HG02759 (cell line): ENCODE data around the gene NPAS2.

Source experiments
- ATAC-seq: cut with Tn5 transposase; IDR thresholded peaks from one replicate; pipeline ENCODE4 v1.9.1; 2021; ENCODE audit warnings: mild to moderate bottlenecking, moderate library complexity; ENCODE audit not compliant: unreplicated experiment

The NPAS2 gene, protein sequence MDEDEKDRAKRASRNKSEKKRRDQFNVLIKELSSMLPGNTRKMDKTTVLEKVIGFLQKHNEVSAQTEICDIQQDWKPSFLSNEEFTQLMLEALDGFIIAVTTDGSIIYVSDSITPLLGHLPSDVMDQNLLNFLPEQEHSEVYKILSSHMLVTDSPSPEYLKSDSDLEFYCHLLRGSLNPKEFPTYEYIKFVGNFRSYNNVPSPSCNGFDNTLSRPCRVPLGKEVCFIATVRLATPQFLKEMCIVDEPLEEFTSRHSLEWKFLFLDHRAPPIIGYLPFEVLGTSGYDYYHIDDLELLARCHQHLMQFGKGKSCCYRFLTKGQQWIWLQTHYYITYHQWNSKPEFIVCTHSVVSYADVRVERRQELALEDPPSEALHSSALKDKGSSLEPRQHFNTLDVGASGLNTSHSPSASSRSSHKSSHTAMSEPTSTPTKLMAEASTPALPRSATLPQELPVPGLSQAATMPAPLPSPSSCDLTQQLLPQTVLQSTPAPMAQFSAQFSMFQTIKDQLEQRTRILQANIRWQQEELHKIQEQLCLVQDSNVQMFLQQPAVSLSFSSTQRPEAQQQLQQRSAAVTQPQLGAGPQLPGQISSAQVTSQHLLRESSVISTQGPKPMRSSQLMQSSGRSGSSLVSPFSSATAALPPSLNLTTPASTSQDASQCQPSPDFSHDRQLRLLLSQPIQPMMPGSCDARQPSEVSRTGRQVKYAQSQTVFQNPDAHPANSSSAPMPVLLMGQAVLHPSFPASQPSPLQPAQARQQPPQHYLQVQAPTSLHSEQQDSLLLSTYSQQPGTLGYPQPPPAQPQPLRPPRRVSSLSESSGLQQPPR

DNA sequence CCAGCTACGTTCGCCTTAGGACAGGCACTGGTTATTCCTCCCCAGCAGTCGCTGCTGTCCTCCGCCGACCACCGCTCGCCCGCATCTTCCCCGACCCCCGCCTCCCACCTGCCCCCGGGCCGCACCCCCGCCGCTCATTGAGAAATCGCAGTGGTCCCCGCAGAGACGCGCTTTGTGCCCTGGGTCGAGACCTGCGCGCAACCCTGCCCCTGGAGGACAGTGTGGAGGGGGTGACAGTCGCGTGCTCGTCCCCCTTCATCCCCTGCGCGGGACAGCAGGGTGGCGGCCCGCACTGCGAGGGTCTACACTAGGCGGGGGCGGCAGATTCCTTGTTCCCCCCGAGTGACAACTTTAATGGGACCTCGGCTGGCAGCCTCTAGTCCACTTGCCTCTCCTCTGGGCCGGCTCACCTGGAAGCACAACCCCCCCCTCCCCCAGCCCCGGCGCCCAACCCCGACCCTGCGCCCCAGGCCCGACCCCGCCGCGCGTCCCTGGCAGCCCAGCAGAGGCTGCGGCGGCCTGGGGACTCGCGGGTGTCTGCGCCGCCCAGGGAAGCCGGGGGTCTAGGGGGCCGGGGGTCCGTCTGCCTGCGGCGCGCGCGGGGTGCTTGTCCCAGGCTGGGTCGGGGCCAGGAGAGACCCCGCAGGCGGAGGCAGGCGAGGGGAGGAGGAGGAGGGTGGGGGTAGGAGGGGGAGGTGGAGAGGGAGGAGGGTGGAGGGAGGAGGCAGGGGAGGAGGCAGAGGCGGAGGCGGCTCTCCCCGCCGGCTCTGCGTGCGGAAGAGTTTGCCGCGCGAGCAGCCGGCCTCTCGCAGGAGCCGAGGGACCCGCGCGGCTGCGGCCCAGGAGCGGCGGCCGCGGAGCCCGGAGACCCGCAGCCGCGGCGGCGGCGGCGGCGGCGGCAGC is at the start of gene NPAS2:
NPAS2 (plus strand) TSS at position 770 of the 903 bp plus-strand sequence. CDS start 84,616 bp downstream, outside the sequence.
- ATAC-seq: no peak

DNA sequence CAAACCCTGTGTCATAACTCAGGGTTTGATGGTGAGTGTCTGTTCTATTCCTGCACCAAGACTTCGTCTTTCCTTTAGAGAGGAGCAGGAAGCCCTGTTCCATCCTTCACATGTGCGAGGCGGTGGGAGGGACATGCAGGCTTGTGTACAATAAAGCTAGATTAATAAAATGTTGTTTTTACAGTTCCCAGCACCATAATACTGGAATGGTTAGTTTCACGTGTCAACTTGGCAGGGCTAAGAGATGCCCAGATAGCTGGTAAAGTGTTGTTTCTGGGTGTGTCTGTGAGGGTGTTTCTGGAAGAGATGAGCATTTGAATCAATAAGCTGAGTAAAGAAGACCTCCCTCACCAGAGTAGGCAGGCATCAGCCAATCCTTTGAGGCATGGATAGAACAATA is 48.8 kb upstream of the NPAS2 start:
- ATAC-seq: no peak

DNA sequence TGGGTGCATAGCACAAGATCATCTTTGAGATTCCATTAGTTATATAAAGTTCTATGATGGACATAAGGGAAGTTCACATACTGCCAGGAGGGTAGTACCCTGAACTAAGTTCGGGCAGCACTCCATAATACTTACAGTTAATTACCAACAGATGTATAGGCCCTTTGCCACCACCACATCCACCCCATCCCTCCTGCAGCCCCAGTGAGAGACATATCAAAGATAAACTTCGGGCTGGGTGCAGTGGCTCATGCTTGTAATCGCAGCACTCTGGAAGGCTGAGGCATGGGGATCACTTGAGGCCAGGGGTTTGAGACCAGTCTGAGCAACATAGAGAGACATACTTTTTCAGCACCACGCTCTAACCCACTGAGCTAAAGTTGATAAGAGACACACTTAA is 46.4 kb upstream of the NPAS2 start:
- ATAC-seq: no peak

DNA sequence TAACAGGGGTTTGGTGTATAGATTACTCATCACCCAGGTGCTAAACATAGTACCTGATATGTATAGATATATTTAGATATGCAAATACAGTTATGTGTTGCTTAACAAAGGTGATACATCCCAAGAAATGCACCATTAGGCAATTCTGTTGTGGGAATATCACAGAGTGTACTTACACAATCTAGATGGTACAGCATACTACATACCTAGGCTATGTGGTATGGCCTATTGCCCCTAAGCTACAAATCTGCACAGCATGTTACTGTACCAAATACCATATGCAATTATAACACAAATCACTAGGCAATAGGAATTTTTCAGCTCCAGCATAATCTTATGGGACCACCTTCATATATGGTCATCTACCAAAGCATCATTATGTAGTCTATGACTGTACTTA is 43.5 kb upstream of the NPAS2 start:
- no peak for ATAC-seq

DNA sequence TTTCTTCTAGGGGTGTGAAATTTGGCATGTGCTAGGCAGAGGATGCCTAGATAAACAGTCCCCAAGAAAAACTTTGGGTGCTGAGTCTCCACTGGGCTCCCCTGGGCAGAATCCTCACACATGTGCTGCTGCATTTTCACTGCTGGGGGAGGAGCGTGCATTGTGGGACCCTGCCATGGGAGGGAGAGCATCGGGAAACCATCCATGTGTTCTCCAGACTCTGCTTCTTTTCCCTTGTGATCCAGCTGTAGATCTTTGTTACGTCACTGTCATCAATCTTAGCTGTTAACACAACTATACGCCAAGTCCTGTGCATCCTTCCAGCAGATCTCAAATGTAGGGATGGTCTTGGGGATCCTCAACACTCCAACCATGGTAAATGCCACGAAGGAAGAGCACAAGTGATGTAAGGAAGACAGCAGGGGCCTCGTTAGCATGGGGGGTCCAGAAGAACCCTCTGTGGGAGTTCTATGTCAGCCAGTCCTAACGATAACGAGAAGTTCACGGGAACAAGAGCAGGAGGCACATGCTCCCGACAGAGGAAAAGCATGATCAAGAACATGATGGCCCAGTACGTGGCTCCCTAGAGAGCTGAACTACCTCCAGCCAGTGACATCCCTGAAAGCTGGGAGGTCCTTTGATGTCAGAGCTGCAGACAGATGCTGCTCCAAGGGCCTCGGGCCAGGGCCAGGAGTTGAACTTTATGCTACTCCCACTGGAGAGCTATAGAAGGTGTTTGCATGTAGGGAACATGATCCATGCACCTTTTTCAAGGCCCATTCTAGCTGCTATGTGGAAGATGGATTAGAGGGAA is 41.1 kb upstream of the NPAS2 start:
- ATAC-seq: no peak

DNA sequence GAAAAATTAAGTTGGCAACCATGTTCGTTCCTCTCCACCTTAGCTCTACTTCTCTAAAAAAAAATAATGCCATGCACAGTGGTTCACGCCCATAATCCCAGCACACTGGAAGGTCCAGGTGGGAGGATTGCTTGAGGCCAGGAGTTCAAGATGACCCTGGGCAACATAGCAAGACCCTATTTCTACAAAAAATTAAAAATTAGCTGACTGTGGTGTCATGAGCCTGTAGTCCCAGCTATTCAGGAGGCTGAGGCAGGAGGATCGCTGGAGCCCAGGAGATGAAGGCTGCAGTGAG is 40.1 kb upstream of the NPAS2 start:
- ATAC-seq: no peak

DNA sequence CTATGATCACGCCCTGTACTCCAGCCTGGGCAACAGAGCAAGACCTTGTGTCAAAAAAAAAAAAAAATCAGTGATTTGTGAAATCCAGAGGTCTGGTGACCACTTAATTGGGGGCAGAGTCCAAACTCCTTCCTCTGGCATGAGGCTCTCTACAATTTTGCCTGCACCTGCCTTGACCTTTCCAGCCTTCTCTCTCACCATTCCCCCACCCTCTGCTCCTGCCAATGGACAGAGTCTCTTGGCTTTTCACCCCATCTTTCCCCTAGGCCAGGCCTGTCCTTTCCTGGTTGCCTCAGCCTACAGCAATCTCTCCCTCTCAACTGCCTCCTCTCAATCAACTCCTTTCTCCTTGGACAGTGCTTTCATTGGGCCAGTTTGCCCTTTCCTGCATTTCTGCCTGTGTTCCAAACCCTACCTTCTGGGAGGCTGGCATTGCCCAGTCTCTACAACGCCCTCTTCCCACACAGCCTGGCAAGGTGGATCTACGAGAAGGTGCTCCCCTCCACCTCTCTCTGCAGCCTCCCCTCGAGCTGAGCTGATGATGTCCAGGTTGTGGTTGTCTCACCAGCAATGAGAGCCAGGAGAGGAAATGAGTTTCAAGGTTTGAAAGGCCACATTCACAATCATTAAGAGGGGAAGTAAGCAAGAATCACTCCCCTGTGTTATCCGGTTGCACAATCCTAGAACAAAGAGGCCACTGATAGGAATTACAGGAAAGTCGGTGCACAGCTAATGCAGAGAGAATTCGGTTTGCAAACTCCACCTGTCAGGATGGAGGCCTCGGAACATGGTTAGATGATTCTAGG is 39.5 kb upstream of the NPAS2 start:
- no peak for ATAC-seq

DNA sequence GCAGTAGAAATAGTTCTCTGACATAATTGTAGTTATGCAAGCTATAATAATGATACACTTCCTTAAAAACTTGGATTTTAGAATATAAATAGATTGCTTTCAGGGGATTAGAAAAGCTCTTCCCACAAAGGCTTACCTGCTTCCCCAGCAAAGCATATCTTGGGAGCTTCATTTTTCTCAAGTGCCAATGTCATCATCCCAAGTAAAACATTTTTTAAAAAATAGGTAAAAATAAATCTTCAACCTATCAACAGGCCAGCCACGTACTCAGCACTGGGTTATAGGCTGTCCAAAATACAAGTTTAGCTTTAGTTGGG is 39.0 kb upstream of the NPAS2 start:
- no peak for ATAC-seq

DNA sequence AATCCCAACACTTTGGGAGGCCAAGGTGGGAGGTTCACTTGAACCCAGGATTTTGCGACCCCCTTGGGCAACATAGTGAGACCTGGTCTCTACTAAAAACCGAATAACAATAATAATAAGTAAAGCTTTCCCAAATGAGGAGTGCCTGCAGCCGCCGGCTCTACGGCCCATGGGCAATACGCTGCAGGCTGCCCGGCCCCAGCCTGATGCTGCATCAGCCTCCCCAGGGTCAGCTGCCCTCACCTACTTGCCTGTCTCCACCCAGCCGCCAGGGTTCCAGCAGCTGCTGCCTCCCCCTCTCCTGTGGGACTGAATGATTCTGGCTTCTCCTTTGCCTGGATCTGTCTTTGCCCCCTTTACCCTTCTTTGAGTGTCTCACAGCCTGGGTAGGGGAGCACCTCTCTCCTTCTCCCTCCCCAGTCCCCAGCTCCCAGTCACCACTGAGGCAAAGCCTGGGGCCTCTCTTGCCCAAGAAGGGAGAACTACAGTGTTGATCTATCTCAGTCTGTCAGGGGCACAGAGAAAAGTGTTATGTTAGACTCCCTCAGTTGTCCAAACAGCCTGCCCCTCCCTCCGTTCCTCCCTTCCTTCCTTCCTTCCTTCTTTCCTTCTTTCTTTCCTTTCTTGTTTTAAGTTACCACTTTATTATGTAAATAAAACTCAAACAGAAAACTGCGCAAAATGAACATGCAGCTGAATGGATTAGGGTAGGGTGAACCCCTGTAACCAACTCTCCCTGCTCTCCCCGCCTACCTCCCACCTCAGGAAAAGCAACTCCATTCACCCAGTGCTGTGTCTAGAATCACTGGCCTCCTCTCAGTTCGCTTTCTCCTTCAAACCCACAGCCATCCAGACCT is 38.2 kb upstream of the NPAS2 start:
- ATAC-seq: no peak

DNA sequence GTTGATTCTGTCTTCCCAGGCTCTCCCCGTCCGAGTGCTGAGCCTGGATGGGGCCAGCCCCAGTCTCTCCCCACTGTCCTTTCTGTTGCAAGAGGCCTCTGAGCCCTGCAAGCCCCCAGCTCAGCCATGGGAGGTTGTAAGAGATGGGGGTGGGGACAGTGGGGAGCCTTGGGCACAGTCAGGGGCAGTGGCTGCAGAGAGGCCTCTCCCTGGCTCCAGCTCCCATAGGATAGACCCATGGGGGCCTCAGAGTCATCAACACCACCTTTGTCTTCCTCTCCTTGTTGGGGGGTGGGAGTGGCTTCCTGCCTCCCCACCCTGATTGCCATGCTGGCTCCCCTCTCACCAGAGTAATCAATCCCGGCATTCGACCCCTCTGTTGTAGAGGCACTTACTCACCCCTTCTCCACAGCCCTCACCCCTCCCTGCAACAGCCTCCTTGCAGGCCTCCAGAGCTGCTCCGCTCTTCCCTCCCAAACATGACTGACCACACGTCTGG is 37.5 kb upstream of the NPAS2 start:
- no peak for ATAC-seq

DNA sequence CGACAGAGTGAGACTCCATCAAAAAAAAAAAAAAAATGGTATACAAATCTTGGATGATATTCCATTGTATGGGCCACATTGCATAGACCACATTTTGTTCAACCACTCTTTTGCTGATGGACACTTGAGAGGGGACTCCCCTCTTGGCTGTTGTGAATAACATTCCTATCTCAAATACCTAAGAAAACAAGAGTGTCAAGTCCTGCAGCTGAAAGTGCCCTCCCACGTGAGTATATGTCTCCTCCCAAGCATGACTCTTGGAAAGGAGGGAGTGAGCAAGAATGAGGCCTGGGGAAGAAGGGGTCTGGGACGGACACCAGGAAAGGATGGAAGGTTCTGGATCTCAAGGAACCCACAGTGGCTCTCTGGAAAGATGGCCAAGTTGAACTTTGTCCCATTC is 36.0 kb upstream of the NPAS2 start:
- no peak for ATAC-seq

DNA sequence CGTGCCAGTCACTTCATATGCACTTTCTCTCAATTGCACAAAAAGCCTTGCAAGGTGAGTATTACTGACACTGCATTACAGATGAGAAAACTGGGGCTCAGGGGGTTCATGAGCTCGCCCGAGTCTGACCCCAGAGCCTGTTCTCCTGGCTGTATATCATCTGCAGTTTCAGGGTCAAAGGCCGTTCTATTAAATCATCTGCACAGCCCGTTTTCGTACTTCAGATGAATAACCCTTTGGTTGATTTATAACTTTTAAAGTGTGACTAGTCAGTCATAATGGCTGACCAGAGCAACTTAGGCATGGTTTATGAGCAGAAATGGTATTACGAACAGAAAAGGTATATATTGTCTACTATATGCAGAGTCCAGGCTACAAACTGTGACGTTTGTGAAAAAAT is 35.3 kb upstream of the NPAS2 start:
- no peak for ATAC-seq

DNA sequence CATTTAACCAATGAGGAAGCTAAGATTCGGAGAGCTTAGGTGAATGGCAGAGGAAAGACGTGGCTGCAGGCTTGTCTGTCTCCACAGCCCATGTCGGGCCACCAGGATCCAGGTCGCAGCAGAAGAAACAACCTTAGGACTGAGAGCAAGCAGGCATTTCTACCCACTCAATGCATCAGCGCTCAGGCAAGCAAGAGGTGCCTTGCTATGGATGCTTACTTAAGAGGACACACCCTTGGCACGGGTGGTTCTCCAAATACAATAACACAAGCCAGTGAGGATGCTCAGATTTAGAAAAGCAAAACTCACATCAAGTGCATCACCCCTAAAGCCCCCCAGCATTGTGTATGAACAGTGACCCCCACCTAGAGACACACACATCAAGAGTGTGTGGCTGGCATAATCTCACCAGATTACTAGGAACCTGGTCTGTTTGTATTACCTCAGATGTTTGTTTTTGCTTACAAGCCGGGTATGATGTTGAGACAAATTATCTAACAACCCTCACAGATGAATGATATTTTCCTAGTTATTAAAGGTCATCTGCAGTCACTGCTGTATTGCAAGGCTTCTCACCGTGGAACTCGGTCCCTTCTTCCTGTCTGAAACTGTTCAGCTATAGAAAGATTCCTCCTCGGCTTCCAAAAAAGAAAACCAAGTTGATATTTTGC is 34.2 kb upstream of the NPAS2 start:
- no peak for ATAC-seq

DNA sequence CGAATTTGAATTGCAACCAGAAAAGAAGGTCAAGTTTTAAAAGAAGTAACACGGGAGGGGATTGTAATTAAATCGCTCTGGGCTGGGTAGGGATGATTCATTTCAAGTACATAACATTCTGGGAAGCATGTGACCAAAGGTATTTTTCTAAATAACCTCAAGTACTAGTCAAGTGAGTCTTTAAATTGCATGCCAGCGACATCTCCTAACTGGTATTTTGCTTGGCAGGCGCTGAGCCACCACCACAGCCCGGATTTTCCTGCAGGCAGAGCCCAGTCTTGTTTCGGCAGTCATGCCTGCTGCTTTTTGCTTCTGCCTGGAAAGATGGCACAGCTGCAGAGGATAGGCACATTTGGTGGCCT is 33.7 kb upstream of the NPAS2 start:
- ATAC-seq: no peak

DNA sequence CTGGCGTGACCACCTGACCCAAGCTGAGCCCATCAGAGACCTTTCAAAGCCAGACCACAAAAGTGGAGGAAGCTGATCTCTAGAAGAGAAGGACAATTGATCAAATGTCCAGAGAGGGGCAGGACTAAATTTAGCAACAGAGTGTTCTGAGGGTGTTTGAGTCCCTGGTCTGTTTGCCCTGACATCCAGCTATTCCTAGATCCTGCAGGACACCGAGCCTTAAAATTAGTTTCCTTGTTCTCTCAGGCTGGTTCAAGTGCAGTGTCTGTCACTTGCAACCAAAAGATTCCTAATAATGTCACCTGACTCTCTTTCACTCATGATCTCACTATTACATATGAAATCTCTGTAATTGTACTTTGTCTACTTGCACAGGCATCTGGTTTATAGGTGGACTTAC is 33.0 kb upstream of the NPAS2 start:
- no peak for ATAC-seq

DNA sequence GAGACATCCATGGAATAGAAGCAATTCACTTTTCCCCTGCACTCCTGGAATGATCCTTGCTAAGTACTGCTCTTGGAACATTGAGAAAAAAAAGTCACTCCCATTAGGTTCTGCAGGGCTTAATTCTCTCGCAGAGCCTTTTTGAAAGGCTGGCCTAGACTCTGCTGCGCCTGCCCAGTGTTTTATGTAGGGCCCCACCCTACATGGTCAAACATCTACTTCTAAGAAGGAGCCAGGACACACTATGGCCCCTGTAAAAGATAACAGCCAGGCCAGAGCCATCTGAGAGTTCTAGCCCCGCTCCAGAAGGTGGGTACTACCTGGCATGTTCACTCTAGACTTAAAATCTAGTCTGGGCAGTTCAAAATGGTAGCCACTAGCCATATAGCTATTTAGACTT is 30.6 kb upstream of the NPAS2 start:
- no peak for ATAC-seq

DNA sequence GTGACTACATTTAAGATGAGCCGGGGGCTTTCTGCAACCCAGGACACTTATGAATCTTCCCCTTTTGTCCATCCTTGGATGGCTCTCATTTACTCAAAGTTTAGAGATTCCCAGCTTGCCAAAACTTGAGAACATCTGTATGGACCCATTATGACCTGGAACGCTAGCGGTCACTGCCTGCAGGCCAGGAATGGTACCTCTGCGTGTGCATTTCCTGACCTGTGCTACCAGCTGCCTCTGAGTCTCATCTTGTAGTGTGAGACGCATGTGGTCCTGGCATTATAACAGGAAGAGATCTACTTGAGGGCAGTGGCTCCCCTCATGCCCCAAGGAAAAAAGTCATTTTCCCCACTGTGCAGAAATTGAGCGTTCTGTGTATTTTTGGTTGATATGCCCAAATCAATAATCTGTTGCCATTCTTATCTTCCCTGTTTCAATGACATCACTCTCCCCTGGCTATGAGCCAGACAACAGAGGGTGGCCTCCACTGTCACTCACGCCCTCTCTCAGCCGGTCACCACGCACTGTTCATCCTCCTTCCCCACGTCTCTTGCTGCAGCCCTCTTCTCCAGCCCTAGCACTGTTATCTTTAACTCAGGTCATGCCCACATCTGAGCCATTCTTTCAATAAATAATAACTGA is 28.5 kb upstream of the NPAS2 start:
- no peak for ATAC-seq

DNA sequence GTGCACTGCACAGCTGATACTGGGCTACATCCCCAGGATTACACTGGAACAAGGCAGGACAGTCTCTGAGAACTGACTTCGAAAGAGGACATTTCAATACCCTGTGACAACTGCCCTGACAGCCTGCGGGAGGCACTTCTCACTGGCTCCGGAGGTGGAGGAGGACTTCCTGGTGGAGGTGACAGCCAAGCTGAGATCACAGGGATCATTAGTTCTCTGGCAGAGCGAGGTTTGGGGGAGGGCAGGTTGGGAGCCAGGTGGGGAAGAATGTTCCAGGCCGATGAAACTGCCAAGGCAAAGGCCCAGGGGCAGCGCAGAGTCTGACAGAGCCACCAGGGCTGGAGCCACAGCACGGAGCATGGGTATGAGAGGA is 28.0 kb upstream of the NPAS2 start:
- ATAC-seq: no peak
